ENCODE measurements around the gene KRTAP23-1. TPM values are rescaled to one million over a fixed set of nuclear protein-coding genes. Genes with fewer than 3 reads are reported as not detected.

The KRTAP23-1 gene
- total RNA-seq, 1 donor from 2014 or later = not detected

DNA sequence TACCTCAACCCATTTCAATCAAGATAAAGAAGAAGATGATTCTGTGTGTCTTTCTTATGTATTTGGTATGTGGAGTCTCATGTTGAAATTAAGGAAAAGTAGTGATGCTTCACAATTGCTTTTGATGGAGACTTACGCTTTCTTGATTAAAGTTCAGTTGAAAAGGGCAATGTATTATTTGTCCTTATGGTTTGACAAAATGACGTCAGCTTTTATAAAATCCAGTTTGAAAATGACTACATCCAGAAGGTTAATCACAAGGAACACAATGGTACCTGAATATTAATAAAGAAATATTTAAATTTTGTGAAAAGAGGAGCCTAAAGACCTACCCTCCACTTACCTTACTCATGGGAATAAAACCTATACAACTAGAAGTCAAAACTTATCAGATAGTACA, 32.7 kb downstream of the KRTAP23-1 start:
- no peaks in the 10 kb centered on the region for H3K4me1 Mint-ChIP-seq
- TF ChIP-seq, protein P1, sequence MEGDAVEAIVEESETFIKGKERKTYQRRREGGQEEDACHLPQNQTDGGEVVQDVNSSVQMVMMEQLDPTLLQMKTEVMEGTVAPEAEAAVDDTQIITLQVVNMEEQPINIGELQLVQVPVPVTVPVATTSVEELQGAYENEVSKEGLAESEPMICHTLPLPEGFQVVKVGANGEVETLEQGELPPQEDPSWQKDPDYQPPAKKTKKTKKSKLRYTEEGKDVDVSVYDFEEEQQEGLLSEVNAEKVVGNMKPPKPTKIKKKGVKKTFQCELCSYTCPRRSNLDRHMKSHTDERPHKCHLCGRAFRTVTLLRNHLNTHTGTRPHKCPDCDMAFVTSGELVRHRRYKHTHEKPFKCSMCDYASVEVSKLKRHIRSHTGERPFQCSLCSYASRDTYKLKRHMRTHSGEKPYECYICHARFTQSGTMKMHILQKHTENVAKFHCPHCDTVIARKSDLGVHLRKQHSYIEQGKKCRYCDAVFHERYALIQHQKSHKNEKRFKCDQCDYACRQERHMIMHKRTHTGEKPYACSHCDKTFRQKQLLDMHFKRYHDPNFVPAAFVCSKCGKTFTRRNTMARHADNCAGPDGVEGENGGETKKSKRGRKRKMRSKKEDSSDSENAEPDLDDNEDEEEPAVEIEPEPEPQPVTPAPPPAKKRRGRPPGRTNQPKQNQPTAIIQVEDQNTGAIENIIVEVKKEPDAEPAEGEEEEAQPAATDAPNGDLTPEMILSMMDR (conservative IDR thresholded peaks at IDR 0.05) = no peak
- H3K4me3 Mint-ChIP-seq = no peak overlapping the region
- H3K36me3 Mint-ChIP-seq (ENCODE audit: low read depth) = no peaks in the 10 kb centered on the region
- H3K27ac Mint-ChIP-seq (ENCODE audit: unreplicated experiment) = no peak overlapping the region
- H3K27me3 Mint-ChIP-seq (ENCODE audit: low read depth) = no peaks in the 10 kb centered on the region
- H3K9me3 Mint-ChIP-seq = no peaks in the 10 kb centered on the region
- DNase-seq (ENCODE audit: low read depth, low spot score) = no peak

DNA sequence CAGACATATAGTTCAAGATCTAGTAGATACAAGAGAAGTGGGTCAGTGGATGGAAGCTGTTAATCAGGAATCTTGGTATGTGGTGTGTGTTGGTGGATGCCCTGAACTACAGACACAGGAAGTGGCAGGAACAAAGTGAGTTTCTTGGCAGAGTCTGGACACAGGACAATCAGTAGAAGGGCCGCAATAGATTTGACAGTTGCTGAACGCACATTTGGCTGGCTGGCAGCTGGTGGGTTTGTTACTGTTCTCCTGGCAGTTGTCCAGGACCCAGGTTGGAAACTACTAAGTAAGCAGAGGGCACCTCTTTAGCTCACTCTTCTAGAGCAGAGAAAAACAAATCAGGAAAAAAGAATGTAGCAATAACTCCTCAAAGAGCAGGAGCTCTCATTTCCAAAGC, 41.5 kb downstream of the KRTAP23-1 start:
- H3K27ac Mint-ChIP-seq (ENCODE audit: unreplicated experiment) = no peak overlapping the region

DNA sequence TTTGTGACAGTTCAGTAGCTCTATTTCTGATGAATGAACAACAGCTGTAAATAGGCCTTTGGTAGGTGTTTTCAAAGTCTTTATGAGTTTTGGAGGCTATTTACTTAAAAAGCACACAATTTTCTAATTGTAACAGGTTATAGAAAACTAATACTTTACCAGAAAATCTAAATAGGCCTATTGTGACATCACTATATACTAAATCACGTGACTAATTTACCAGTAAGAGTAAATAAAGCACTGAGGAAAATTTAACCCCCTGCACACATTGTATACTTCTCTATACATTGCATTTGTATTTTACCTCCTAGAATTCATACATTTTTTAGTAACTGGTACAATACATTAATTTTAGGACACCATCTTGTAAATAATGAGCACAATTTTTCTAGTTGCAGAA, 43.3 kb downstream of the KRTAP23-1 start:
- TF ChIP-seq, protein P1 (conservative IDR thresholded peaks at IDR 0.05) = no peak
- Mint-ChIP-seq H3K36me3 (ENCODE audit: low read depth) (no peaks in the 10 kb centered on the region), H3K27ac (ENCODE audit: unreplicated experiment) (no peak overlapping the region), H3K4me1 (no peaks in the 10 kb centered on the region), H3K27me3 (ENCODE audit: low read depth) (no peaks in the 10 kb centered on the region), H3K4me3 (no peak overlapping the region), H3K9me3 (no peaks in the 10 kb centered on the region)
- DNase-seq (ENCODE audit: low read depth, low spot score) = no peak

More for the DNA sequence above, 41.5 kb downstream of the KRTAP23-1 start:
- DNase-seq (ENCODE audit: low read depth, low spot score) = no peak
- H3K4me3 Mint-ChIP-seq = no peak overlapping the region
- no peaks in the 10 kb centered on the region for H3K4me1 Mint-ChIP-seq
- TF ChIP-seq, protein P1 (conservative IDR thresholded peaks at IDR 0.05) = no peak
- H3K36me3 Mint-ChIP-seq (ENCODE audit: low read depth) = no peaks in the 10 kb centered on the region
- no peaks in the 10 kb centered on the region for H3K9me3 Mint-ChIP-seq
- H3K27me3 Mint-ChIP-seq (ENCODE audit: low read depth) = no peaks in the 10 kb centered on the region

Small RNAs within 50 kb of the gene (microRNA-seq; reads per million reads assigned to microRNA genes)
- not detected for gene MIR4327

Other genes with a start within 250 kb of the KRTAP23-1 start
- gene CLDN17, start 181.8 kb downstream of the KRTAP23-1 start, total RNA-seq = not detected in 2 replicates
- gene CLDN8, start 132.5 kb downstream of the KRTAP23-1 start, total RNA-seq = not detected in 2 replicates
- not detected in 2 replicates for gene KRTAP24-1, start 65.7 kb downstream of the KRTAP23-1 start, total RNA-seq
- not detected in 2 replicates for gene KRTAP25-1, start 59.1 kb downstream of the KRTAP23-1 start, total RNA-seq
- not detected in 2 replicates for gene KRTAP26-1, start 28.3 kb downstream of the KRTAP23-1 start, total RNA-seq
- gene KRTAP27-1, start 10.9 kb downstream of the KRTAP23-1 start, total RNA-seq = not detected in 2 replicates
- gene KRTAP13-2, start 23.7 kb upstream of the KRTAP23-1 start, total RNA-seq = not detected in 2 replicates
- not detected in 2 replicates for gene KRTAP13-1, start 47.4 kb upstream of the KRTAP23-1 start, total RNA-seq
- not detected in 2 replicates for gene KRTAP13-3, start 77.3 kb upstream of the KRTAP23-1 start, total RNA-seq
- gene KRTAP13-4, start 81.6 kb upstream of the KRTAP23-1 start, total RNA-seq = not detected in 2 replicates
- gene KRTAP15-1, start 91.7 kb upstream of the KRTAP23-1 start, total RNA-seq = not detected in 2 replicates
- not detected in 2 replicates for gene KRTAP19-1, start 131.8 kb upstream of the KRTAP23-1 start, total RNA-seq
- gene KRTAP19-2, start 138.8 kb upstream of the KRTAP23-1 start, total RNA-seq = not detected in 2 replicates
- not detected in 2 replicates for gene KRTAP19-3, start 143.4 kb upstream of the KRTAP23-1 start, total RNA-seq
- not detected in 2 replicates for gene KRTAP19-4, start 148.6 kb upstream of the KRTAP23-1 start, total RNA-seq
- gene KRTAP19-5, start 153.5 kb upstream of the KRTAP23-1 start, total RNA-seq = not detected in 2 replicates
- gene KRTAP19-6, start 193.3 kb upstream of the KRTAP23-1 start, total RNA-seq = not detected in 2 replicates
- gene KRTAP19-7, start 212.7 kb upstream of the KRTAP23-1 start, total RNA-seq = not detected in 2 replicates
- gene KRTAP22-2, start 241.8 kb upstream of the KRTAP23-1 start, total RNA-seq = not detected in 2 replicates
- not detected in 2 replicates for gene KRTAP6-3, start 243.8 kb upstream of the KRTAP23-1 start, total RNA-seq

Data from neural crest cell (in vitro differentiated cells).